Stomach (tissue), 4 donors: ENCODE results near the gene KCNK18.

Source experiments
- CTCF ChIP-seq, 7 experiments: fragments of 450-650 bp in 4 of 7; fragments of 200-600 bp in 3 of 7; sonication (generic) in 3 of 7; IDR thresholded peaks; one replicate each; pipeline ENCODE4 v1.5.1; 2016 to 2019; ENCODE audit warnings: antibody characterized with exemption in 7 of 7, control low read depth in 2 of 7, mild to moderate bottlenecking in 1 of 7
- EP300 ChIP-seq: sonication (generic); formaldehyde crosslinking; IDR thresholded peaks from one replicate; pipeline ENCODE4 v1.6.1; 2017; ENCODE audit warnings: antibody characterized with exemption
- POLR2AphosphoS5 ChIP-seq, 3 donors: sonication (generic); formaldehyde crosslinking; IDR thresholded peaks; one replicate each; pipeline ENCODE4 v1.6.1; 2016; ENCODE audit warnings: antibody characterized with exemption in 3 of 3

- TF ChIP-seq EP300: no peak
- TF ChIP-seq CTCF (IDR thresholded peaks at IDR 0.05): no peak
- no peak for TF ChIP-seq POLR2AphosphoS5 (IDR thresholded peaks at IDR 0.05)
Measured at GRCh38 chr10:117222552-117222951, 25.3 kb downstream of the KCNK18 start.
